NCI-H146 (cell line): ENCODE results near the gene PATL1.
"Not testable (repeated sequence)": the region's sequence is repeated elsewhere in the genome, so short reads cannot be mapped to it uniquely, and the experiment has no call there.

Experiments used
- DNase-seq: peaks from one replicate; lab custom pipeline; 2025; lab: John Stamatoyannopoulos, UW

Gene PATL1

DNA sequence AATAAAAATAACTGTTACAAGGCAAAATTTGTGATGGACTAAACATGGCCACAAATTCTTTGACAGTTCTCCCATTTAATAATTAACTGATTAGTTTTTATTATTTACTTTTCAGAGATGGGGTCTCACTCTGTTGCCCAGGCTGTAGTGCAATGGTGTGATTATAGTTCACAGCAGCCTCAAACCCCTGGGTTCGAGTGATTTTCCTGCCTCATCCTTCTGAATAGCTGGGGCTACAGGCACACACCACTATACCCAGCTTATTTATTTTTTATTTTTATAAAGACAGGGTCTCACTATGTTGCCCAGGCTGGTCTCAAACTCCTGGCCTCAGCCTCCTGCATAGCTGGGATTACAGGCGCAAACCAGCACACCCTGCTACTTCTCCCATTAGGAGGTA, 4.5 kb upstream of the PATL1 start:
- no peak for DNase-seq

DNA sequence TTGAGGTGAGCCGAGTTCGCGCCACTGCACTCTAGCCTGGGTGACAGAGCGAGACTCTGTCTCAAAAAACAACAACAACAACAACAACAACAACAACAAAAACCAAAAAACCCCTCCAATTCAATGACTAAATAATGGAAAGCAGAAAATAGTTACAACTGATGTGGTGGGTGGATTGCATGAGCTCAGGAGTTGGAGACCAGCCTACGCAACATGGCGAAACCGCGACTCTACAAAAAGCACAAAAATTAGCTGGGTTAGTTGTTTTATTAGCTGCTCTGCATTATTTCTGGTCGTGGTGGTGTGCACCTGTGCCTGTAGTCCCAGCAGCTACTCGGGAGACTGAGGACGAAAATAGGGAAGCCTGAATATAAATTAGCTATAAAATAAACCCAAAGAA, 2.6 kb upstream of the PATL1 start:
- DNase-seq, result no peak

DNA sequence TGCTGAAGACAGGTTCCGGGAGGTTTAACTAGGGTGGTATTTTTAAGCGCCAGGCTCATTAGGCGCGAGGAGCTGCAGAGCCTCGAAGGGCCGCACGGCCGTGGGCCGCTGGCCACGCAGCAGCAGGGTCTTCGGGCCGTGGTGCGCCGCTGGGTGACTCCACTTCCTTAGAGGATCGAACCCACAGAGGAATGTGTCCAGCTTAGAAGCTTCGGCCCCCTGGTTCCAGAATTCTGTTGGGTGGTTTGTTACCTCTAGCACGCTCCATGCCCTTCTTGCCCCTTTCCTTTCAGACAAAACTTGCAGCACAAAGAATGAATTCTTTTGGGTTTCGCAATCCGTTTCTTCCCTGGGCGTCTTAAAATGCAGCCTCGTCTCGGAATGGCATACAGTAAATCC, 773 bp upstream of the PATL1 start:
- peak; percentile 72 for DNase-seq

DNA sequence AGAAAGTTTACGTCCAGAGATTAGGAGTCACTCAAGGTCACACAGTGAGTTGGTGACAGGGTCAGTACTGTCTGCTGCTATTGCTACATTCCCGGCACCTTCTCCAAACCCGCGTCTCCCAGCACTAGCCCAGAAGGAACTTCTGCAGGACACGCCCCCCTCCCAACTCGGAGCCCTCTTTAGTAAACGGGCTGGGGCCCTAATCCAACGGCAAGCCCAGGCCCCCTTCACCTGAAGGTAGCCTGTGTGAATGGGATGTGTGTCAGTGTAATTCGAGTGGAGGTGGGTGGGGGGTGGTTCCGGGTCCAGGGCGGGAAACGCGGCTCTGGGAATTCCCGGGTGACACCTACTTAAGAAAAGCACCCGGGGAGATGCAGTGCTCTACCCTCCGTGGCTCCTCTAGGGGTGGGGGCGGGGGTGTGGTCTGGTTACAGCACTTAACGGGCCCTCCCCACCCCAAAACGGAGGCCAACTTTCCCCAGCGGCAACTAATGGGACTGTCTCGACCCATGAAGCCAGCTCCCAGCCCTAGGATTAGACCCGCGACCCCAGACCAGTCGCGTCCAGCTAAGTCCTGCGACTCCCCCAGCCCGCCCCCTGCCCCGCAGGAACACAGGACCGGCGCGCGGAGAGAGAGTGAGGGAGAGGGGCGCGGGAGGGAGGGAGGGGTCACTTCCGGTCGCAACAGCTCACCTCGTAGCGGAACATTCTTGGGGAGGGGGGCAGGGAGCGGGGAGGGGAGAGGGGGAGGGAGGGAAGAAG, 468 bp downstream of the PATL1 start:
- peak; percentile 54 for DNase-seq

DNA sequence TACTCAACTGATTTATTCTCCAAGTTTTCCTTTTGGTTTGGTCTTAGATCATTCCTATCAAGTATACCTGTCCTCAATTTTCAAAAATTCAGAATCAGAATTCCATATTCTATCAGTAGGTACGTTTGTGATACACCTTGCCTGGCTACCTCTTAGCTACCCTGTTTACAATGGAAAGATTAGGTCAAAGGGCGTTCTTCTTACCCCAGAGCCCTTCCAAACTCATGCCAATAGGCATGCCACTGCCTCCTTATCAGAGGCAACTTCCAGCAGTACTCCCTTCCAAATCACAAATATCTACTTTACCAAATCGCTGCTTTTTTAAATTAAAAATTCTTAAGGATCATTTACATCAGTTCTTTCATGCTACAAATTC, 1.0 kb downstream of the PATL1 start:
- DNase-seq, result no peak

DNA sequence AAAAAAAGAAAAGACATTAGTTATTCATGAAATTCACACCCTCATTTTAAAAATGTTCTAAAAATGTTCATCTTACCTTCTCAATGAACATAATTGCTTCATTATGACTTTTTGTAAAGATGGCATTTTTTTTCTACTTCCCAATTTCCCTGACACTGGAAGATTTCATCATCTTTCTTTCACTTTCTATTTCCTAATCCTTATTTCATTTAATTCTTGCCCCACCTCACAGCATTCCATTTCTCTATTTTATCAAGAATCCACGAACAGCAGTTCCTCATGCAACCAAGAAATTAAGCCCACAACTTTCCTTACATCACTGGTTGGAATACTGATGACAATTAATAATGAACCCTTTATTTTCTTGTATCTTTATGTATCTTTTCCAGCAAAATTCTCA, 1.9 kb downstream of the PATL1 start:
- no peak for DNase-seq

DNA sequence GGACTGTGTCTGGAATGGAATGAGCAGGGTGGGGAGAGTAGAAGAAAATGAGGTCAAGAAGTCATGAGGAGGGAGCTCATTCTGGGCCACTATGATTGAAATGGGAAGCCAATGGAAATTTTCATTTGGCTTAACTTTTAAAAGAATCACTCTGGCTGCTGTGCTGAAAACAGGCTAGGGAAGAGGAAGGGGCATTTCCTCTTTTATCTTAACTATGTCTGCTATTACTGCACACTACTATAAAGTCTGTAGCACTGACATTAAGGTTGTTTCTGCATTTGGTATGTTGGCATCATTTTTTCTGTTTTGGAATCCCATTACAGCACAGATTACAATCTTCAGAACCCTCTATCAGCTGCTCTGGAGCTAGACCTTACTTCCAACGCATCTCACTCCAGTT, 8.2 kb downstream of the PATL1 start:
- DNase-seq, result no peak

DNA sequence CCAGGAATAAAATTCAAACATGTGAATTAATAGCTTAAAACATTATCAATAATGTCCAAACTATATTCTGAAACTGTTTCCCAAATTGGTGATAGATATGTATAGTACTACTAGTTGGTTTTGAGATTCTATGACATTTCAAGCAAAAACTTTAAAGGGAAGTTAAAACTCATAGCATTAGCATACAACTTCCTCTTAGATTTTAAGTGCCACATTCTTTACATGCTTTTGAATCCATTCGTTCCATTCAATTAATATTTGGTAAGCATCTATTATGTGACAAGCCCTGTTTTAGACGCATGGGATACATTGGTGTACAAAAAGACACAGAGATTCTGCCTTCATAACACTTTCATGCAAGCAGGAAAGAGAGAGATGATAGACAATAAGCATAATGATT, 8.9 kb downstream of the PATL1 start:
- no peak for DNase-seq

DNA sequence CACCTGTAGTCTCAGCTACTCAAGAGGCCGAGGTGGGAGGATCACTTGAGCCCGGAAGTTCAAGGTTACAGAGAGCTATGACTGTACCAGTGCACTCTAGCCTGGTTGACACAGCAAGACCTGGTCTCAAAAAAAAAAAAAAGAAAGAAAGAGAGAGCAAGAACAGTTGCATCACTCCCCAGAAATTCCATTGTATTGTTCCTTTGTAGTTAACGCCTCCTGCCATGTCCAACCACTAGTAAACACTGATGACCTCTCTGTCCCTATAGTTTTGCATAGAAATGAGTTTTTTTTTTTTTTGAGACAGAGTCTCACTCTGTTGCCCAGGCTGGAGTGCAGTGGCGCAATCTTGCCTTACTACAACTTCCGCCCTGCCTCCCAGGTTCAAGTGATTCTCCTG, 10.8 kb downstream of the PATL1 start:
- no peak for DNase-seq

DNA sequence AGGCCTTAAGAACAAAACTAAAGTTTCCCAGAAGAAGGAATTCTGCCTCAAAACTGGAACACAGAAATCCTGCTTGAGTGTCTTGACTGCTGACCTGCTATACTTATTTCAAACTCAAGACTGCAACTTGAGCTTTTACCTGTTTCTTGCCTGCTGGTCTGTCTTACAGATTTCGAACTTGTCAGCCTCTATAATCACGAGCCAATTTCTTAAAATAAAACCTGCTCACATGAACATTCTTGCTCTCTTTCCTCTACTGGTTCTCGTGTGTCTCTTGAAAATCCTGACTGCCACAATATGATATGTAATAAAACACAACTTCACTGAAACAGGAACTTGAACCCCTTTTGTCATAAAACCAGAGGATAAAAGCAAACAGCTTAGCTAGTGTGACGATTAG, 13.9 kb downstream of the PATL1 start:
- no peak for DNase-seq

DNA sequence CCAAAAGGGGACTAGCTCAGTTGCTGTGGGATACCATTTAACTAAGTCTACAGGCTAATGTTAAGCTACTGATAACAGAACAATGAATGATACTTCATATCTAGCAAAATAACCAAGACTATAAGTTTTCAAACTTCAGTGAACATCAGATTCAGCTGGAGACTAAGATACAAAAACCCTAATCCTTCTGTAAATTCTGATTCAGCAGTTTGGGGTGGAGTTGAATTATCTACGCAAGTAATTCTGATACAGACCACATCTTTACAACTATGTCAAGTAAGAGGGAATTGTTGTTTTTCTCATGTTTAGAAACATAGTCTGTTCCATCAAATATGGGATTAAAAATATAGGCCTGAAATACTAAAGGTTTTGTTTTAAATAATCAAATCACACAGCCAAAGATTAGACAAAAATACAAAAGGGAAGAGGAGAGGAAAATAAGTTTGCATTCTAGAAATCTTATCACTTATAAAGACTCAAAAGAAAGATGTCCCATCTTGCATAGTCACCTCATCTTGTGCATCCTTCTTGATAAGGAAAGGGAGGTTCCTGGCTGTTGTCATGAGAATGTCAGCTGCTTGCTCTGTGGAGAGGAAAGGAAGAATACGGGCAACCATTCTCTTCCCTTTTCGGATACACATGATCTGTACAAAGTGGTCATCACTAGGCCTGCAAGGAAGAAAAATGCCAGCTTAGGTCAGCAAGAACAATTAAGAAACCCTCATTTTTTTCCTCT, 21.4 kb downstream of the PATL1 start:
- DNase-seq, result no peak

DNA sequence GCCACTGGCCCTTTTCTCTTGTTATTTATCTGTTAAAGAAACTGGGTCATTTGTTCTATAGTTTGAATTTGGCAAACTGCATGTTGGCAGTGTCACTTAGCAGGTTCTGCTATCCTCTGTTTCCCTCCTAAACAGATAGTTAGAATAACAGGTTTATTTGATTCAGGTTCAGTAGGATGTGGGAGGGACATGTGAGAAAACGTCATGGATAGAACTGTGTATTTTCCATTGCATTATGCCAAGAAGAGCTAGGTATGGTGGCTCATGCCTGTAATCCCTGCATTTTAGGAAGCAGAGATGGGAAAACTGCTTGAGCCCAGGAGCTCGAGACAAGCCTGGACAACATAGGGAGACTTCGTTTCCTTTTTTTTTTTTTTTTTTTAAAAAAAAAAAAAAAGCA, 24.3 kb downstream of the PATL1 start:
- no peak for DNase-seq

DNA sequence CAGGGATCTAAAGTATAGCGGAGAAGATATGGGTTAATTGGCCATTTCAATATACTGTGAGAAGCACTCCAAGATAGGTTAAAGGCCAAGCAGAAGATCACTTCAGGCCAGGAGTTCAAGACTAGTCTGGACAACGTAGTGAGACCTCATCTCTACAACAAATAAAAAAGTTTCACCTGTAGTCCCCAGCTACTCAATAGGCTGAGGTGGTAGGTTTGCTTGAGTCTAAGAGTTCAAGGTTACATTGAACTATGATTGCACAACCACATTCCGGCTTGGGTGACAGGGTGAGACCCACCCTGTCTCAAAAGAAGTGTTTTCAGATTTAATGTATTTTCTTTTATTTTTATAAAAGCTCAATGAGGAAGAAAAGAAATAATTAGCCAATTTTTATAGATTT, 25.4 kb downstream of the PATL1 start:
- no peak for DNase-seq

DNA sequence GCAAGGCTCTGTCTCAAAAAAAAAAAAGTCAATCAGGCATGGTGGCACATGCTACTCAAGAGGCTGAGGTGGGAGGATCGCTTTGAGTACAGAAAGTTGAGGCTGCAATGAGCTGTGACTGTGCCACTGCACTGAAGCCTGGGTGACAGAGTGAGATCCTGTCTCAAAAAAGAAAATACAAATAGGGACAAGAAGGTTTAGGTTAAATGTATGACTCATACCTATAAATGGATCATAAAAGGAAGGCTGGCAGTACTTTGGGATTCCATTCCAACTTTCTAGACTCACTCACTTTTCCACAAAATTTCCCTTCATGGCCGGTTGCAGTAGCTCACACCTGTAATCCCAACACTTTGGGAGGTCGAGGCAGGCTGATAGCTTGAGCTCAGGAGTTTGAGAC, 27.7 kb downstream of the PATL1 start:
- no peak for DNase-seq

DNA sequence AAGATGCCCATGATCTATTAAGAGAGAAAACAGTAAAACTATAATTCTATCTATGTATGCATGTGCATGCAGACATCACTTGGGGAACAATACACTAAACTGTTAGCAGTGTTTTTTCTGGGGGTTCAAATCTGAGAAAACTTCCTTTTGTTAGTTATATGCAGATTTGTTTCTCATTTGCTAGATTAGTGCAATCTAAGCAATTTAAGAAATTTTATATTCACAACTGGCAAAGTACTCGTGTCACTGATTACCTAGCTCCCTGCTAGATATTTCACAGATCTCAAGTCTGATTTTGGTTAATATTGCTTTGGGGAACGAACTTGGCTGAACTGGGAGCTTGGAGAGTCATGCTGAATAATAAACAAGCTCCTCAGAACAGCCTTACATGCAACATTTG, 38.3 kb downstream of the PATL1 start:
- DNase-seq, result no peak

DNA sequence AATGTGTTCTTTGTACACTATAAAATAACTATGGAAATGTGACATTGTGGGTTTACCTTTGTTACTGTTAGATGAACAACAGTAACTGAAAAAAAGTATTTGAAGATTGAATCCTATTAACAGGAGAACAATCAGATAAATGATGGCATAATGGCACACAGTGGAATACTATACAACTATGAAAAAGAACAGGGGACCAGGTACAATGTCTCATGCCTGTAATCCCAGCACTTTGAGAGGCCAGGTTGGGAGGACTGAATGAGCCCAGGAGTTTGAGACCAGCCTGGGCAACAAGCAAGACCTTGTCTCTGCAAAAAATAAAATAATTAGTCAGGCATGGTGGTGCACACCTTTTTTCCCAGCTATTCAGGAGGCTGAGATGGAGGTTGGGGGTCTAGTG, 38.8 kb downstream of the PATL1 start:
- no peak for DNase-seq

DNA sequence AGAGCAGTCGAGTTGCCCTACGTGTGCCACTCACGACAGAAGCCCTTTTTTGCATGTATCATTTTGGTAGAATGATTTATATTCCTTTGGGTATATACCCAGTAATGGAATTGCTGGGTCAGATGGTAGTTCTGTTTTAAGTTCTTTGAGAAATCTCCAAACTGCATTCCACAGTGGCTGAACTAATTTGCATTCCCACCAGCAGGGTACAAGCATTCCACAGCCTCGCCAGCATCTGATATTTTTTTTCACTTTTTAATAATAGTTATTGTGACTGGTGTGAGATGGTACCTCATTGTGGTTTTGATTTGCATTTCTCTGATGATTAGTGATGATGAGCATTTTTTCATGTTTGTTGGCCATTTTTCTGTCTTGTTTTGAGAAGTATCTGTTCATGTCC, 41.9 kb downstream of the PATL1 start:
- DNase-seq, result not testable (repeated sequence)

DNA sequence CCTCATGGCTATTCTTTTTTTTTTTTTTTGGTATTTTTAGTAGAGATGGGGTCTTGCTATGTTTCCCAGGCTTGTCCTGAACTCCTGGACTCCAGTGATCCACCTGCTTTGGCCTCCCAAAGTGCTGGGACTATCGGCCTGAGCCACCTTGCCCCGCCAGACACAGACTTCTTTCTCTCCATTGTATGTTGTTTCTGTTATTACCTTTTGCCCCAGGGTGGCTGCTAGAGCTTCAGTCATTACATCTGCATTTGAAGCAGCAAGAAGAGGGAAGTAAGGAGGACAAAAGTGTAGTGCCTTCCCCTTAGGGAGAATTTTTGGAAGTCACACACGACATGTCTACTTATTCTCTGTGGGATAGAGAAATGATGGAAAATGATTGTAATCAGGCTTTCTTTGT, 43.1 kb downstream of the PATL1 start:
- DNase-seq, result no peak

DNA sequence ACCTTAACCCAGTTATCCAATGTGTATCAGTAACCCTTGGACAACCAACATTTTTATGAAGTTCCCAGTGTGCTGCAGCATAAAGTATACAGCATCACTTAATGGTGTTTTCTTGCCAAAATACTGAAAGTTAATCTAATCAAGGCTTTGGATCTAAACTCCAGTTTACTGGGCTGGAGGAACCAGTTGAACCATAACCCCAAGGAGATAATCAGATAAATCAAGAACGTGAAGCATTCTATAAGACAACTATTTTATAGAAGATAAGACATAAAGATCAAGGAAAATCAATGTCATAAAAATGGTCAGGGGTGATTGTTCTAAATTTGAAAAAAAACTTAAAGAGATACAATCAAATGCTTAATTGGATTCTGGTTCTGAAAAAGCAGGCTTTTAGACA, 51.0 kb downstream of the PATL1 start:
- no peak for DNase-seq

DNA sequence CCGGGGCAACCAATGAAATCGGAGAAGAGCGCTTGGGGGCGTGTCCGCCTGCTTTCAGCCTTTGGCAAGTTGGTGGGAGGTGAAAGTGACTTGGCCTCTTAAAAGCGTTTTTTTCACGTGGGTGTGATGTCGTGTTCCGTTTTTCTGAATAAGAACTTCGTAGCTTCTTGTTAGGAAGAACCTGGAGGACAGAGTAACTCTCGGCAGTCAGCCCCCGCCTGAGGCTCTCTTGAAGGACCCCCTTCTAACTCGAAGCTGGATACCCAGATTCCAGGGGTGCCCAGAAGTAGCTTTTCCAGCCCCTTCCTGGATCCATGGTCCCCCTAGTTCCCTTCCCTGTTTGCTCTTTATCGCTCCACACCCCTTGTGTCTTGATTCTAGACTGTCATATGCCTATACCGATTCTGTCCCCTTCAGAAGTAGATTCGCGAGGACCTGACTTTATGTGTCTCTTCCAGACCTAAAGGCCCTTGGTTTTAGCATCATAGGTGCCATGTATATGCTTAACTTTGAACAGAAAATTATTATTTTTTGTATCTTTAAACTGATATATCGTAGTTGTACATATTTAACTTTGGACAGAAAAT, 52.3 kb downstream of the PATL1 start:
- DNase-seq, result no peak

DNA sequence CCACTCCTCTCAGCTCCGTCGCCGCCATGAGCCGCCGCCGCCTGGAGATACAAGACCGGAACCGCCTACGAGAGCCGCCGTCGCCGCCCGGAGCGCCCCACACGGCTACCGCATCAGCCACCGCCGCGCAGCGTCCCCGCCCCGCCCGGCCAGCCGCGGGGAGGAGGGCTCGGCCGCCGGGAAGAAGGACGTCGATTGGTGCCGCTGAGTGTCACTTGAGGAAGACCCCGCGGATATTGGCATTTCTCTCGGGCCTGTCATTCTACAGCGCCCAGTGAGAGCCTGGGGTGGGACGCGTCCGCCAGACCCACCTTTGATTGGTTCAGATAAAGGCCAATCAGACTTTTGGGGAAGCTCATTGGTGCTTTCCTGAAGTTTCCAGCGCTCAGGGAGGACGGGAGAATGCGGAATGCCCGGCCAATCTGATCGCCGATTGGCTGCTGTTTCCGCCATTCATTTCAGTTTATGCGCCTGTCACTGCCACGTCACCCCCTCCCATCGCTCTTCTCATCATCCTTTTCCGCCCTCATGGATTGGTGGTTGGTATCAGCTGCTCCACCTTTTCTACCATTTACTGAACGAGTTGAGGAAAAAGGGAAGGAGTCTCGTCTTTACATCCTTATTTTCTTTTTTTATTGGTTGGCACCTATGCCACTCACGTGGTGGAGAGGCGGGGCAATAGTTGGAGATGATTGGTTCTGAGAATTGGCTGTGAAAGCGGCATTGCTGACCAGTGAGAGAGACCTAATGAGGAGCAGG, 53.0 kb downstream of the PATL1 start, which contains the start of gene OSBP:
Gene OSBP (minus strand): TSS at position 138 of the 759 bp plus-strand sequence. CDS start 110 bp downstream, at position 28.
- peak; percentile 100 for DNase-seq

DNA sequence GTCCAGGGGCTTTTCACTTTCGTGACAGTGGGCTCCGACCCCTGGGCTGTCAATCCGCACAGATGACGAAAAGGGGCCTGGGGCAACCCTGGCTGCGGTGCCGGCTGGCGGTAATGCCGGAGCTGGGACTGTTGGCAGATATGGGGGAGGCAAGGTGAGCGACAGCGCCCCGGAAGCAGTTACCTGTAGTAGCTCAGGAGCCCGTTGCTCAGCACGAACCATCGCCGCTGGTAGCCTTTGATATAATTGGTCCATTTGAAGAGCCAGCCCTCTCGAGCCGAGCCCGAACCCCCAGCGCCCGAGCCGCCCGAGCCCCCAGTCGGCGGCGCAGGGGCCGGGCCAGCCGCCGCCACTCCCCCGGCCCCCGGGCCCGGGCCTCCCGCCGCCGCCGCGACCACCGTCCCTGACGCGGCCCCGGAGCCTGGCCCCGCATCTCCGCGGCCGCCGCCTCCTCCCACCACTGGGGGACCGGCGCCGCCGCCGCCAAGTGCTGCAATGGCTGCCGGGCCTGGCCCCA, 53.7 kb downstream of the PATL1 start:
- DNase-seq, result peak; percentile 78
